Endodermal cell (in vitro differentiated cells): Measurements from ENCODE around the gene SYNDIG1. TPM values are rescaled to one million over a fixed set of nuclear protein-coding genes. Genes with fewer than 3 reads are reported as not detected.

Experiments used
- DNase-seq: peaks from one replicate; pipeline ENCODE4 v3.0.0-alpha.2; 2017
- H3K27ac ChIP-seq: 2 replicates; pipeline ENCODE4 v1.5.1; 2013; ENCODE audit warnings: mild to moderate bottlenecking, low read depth, low read length, moderate library complexity
- H3K27me3 ChIP-seq: 2 replicates; pipeline ENCODE4 v1.6.1; 2013; ENCODE audit warnings: mild to moderate bottlenecking, low read length, moderate library complexity; ENCODE audit not compliant: insufficient read depth, control insufficient read depth, poor library complexity, severe bottlenecking
- H3K36me3 ChIP-seq: 2 replicates; pipeline ENCODE4 v1.7.0; 2013; ENCODE audit warnings: mild to moderate bottlenecking, low read length, moderate library complexity; ENCODE audit not compliant: control insufficient read depth, insufficient read depth
- H3K4me1 ChIP-seq: one replicate; pipeline ENCODE4 v1.7.0; 2013; ENCODE audit warnings: low read length; ENCODE audit not compliant: control insufficient read depth, insufficient read depth
- H3K4me3 ChIP-seq: 2 replicates; pipeline ENCODE4 v1.5.1; 2013; ENCODE audit warnings: mild to moderate bottlenecking, low read length, moderate library complexity
- H3K9ac ChIP-seq: 2 replicates; pipeline ENCODE4 v1.6.1; 2013; ENCODE audit warnings: mild to moderate bottlenecking, low read length, moderate library complexity; ENCODE audit not compliant: poor library complexity, severe bottlenecking; ENCODE audit errors: extremely low read depth
- H3K9me3 ChIP-seq: 2 replicates; pipeline ENCODE4 v1.6.1; 2013; ENCODE audit warnings: mild to moderate bottlenecking, low read length, moderate library complexity; ENCODE audit not compliant: control insufficient read depth
- H3K27ac Mint-ChIP-seq: 2 replicates; pipeline ENCODE4 v1.8.0; 2020; ENCODE audit warnings: mixed read lengths
- H3K27me3 Mint-ChIP-seq: 2 replicates; pipeline ENCODE4 v1.8.0; 2021; ENCODE audit warnings: mild to moderate bottlenecking, mixed read lengths; ENCODE audit not compliant: insufficient read depth
- H3K36me3 Mint-ChIP-seq: 2 replicates; pipeline ENCODE4 v1.8.0; 2020; ENCODE audit warnings: low read depth, mixed read lengths
- H3K4me1 Mint-ChIP-seq: 2 replicates; pipeline ENCODE4 v1.8.0; 2020; ENCODE audit warnings: mixed read lengths
- H3K4me3 Mint-ChIP-seq: 2 replicates; pipeline ENCODE4 v1.8.0; 2020; ENCODE audit warnings: mild to moderate bottlenecking, moderate library complexity, mixed read lengths
- H3K9me3 Mint-ChIP-seq: 2 replicates; pipeline ENCODE4 v1.8.0; 2020; ENCODE audit warnings: mild to moderate bottlenecking, mixed read lengths
- CTCF ChIP-seq: fragments of 200-600 bp; sonication (generic); conservative IDR thresholded peaks from 2 replicates; pipeline ENCODE4 v1.5.0; 2021; ENCODE audit warnings: antibody characterized with exemption, mild to moderate bottlenecking
- WGBS, 2 experiments: methylation state at CpG; one replicate each; pipeline versions ENCODE4 v1.1.5 to v1.1.7; 2013; ENCODE audit warnings: missing lambda C conversion rate in 2 of 2, mixed read lengths in 1 of 2; ENCODE audit not compliant: insufficient coverage in 1 of 2, insufficient read length in 1 of 2; 5-methylcytosine and 5-hydroxymethylcytosine counted together
- total RNA-seq, 2 donors: library from RNA; stranded (reverse); fragmentation: NEBNext Ultra II Directional in 1 of 2; extraction: Animal tissue kit (Norgen Biotek cat#: 25700) in 1 of 2; gene quantifications; 2 replicates in 1 of 2; 3 replicates in 1 of 2; pipeline ENCODE4 v1.2.1, GENCODE V29; 2021

SYNDIG1 gene
- total RNA-seq, 2 donors from 2014 or later = 5.5 to 6.8 TPM

DNA sequence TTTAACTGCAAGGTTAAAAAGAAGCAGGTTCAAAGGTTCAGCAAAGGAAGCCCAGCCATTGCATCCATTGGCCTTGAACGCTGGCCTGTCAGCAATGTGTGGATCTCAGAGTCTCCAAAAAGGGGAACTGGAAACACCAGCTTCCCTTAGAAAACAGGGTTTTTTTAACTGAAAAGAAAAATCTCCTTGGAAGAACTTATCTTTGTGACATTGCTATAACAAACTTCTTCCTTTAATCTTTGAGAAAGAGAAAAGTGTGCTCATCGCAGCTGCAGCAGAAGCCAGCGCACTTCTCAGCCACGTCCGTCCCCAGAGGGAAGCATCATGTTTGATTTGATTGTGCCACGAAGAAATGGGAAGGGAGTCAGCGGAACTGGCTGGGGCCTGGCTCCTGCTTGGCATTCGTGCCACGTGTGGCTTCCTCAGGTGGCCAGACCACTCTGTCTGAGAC lies 215.0 kb downstream of the SYNDIG1 start:
- 92 to 95% methylated on average over 4 to 9 of the region's 9 CpGs for WGBS, 2 experiments
- H3K9ac ChIP-seq = no peak overlapping the region
- no peak for TF ChIP-seq CTCF
- H3K36me3 ChIP-seq = no peaks in the 10 kb centered on the region
- H3K4me1 ChIP-seq = no peaks in the 10 kb centered on the region
- Mint-ChIP-seq H3K27me3 (peaks cover 59% of the 10 kb centered on the region), H3K36me3 (no peaks in the 10 kb centered on the region), H3K27ac (no peak overlapping the region), H3K4me1 (no peaks in the 10 kb centered on the region), H3K9me3 (peaks cover 7% of the 10 kb centered on the region), H3K4me3 (no peak overlapping the region)
- no peak for DNase-seq
- H3K9me3 ChIP-seq = peaks cover 7% of the 10 kb centered on the region
- H3K27ac ChIP-seq = no peak overlapping the region
- no peak overlapping the region for H3K4me3 ChIP-seq
- H3K27me3 ChIP-seq = peaks cover 29% of the 10 kb centered on the region

GRCh38 chr20:24684956-24685691 lies 215.7 kb downstream of the SYNDIG1 start:
- 86 to 90% methylated on average over 12 to 16 of the region's 16 CpGs for WGBS, 2 experiments

DNA sequence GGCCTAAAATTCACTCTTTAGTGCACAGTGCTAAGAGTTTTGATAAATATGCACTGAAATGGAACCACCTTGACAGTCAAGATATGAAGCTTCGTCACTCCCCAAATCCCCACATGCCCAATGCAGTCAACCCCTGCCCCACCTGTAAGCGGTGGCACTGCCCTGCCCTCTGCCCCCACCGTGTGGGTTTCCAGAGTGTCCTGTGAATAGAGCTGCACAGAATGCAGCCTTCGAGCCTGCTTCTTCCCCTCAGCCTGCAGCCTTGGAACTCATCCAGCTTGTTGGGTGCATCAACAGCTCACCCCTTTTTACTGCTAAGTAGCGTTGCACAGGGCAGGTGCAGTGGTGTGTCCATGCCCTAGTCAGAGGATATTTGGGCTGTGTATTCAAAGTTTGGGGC lies 216.3 kb downstream of the SYNDIG1 start:
- H3K4me1 Mint-ChIP-seq = no peaks in the 10 kb centered on the region
- H3K9me3 ChIP-seq = peaks cover 7% of the 10 kb centered on the region
- peak; percentile 31 for DNase-seq
- peaks cover 50% of the 10 kb centered on the region for H3K27me3 Mint-ChIP-seq
- TF ChIP-seq CTCF = no peak
- H3K4me1 ChIP-seq = no peaks in the 10 kb centered on the region
- H3K36me3 ChIP-seq = no peaks in the 10 kb centered on the region
- H3K27ac ChIP-seq = no peak overlapping the region
- H3K4me3 ChIP-seq = no peak overlapping the region
- H3K4me3 Mint-ChIP-seq = no peak overlapping the region
- 93 to 100% methylated on average over 3 to 5 of the region's 5 CpGs for WGBS, 2 experiments
- H3K36me3 Mint-ChIP-seq = no peaks in the 10 kb centered on the region
- peaks cover 20% of the 10 kb centered on the region for H3K27me3 ChIP-seq
- H3K27ac Mint-ChIP-seq = no peak overlapping the region
- H3K9ac ChIP-seq = no peak overlapping the region
- peaks cover 7% of the 10 kb centered on the region for H3K9me3 Mint-ChIP-seq

More at GRCh38 chr20:24684956-24685691, 215.7 kb downstream of the SYNDIG1 start:
- DNase-seq = peak; percentile 59
- no peak overlapping the region for H3K27ac Mint-ChIP-seq
- H3K4me3 Mint-ChIP-seq = no peak overlapping the region
- peaks cover 7% of the 10 kb centered on the region for H3K9me3 Mint-ChIP-seq
- Histone ChIP-seq H3K36me3 (no peaks in the 10 kb centered on the region), H3K27me3 (peaks cover 23% of the 10 kb centered on the region), H3K9me3 (peaks cover 7% of the 10 kb centered on the region), H3K4me3 (no peak overlapping the region), H3K27ac (no peak overlapping the region), H3K4me1 (no peaks in the 10 kb centered on the region), H3K9ac (no peak overlapping the region)
- no peaks in the 10 kb centered on the region for H3K36me3 Mint-ChIP-seq
- peak; percentile 57 for TF ChIP-seq CTCF
- H3K4me1 Mint-ChIP-seq = no peaks in the 10 kb centered on the region
- peaks cover 55% of the 10 kb centered on the region for H3K27me3 Mint-ChIP-seq
